Fibroblast of lung (primary cell): ENCODE results near the gene SLC30A7. TPM values are rescaled to one million over a fixed set of nuclear protein-coding genes. Genes with fewer than 3 reads are reported as not detected.

Experiments
- DNase-seq, 2 donors: peaks; one replicate each; pipeline versions ENCODE4 v3.0.0 to v3.0.0-alpha.2; 2010; ENCODE audit warnings: low read depth in 2 of 2
- H2AFZ ChIP-seq: 2 replicates; pipeline ENCODE4 v1.5.1; 2012; ENCODE audit warnings: low read length, control low read depth, inconsistent platforms
- H3K27ac ChIP-seq: 2 replicates; pipeline ENCODE4 v1.5.1; 2011; ENCODE audit warnings: low read length, control low read depth; ENCODE audit not compliant: insufficient read depth
- H3K27me3 ChIP-seq: 2 replicates; pipeline ENCODE4 v1.5.1; 2011; ENCODE audit warnings: mild to moderate bottlenecking, low read length; ENCODE audit not compliant: control insufficient read depth, insufficient read depth
- H3K36me3 ChIP-seq: 2 replicates; pipeline ENCODE4 v1.5.1; 2011; ENCODE audit warnings: low read length; ENCODE audit not compliant: control insufficient read depth, insufficient read depth
- H3K4me1 ChIP-seq: 2 replicates; pipeline ENCODE4 v1.5.1; 2011; ENCODE audit warnings: low read length; ENCODE audit not compliant: control insufficient read depth, insufficient read depth; ENCODE audit errors: extremely low read depth
- H3K4me2 ChIP-seq: 2 replicates; pipeline ENCODE4 v1.5.1; 2011; ENCODE audit warnings: low read length, control low read depth; ENCODE audit not compliant: insufficient read depth; ENCODE audit errors: extremely low read depth
- H3K4me3 ChIP-seq, 4 experiments: fragments of 200-600 bp in 1 of 4; sonication (generic) in 1 of 4; replicated peaks in 1 of 4; 2 replicates each; pipeline ENCODE4 v1.5.1; 2011 to 2016; ENCODE audit warnings: low read length in 4 of 4, low read depth in 3 of 4, mild to moderate bottlenecking in 3 of 4, control low read depth in 2 of 4, inconsistent platforms in 1 of 4, mixed read lengths in 1 of 4; ENCODE audit not compliant: insufficient read depth in 1 of 4; ENCODE audit errors: control extremely low read depth in 1 of 4
- H3K79me2 ChIP-seq: 2 replicates; pipeline ENCODE4 v1.5.1; 2012; ENCODE audit warnings: mild to moderate bottlenecking, low read length, inconsistent platforms; ENCODE audit not compliant: control insufficient read depth, insufficient read depth
- H3K9ac ChIP-seq: 2 replicates; pipeline ENCODE4 v1.5.1; 2011; ENCODE audit warnings: mild to moderate bottlenecking, low read length, control low read depth; ENCODE audit not compliant: insufficient read depth
- H3K9me3 ChIP-seq: 2 replicates; pipeline ENCODE4 v1.5.1; 2012; ENCODE audit warnings: low read depth, low read length; ENCODE audit not compliant: control insufficient read depth, insufficient read depth
- H4K20me1 ChIP-seq: 2 replicates; pipeline ENCODE4 v1.5.1; 2011; ENCODE audit warnings: low read length; ENCODE audit not compliant: control insufficient read depth, insufficient read depth; ENCODE audit errors: extremely low read depth
- EZH2 ChIP-seq: IDR thresholded peaks from 2 replicates; pipeline ENCODE4 v1.5.1; 2012; ENCODE audit warnings: low read length, control low read depth, mild to moderate bottlenecking; ENCODE audit errors: missing control alignments
- polyA plus RNA-seq, 2 donors: library from polyadenylated mRNA; depleted of rRNA in 1 of 2; stranded (reverse) in 1 of 2; unstranded in 1 of 2; fragments of >200 nt; gene quantifications; 2 replicates each; pipeline ENCODE4 v1.2.1, GENCODE V29; 2011 to 2012; ENCODE audit warnings: missing spikeins in 1 of 2
- total RNA-seq: library from RNA; depleted of rRNA; stranded (reverse); fragments of >200 nt; gene quantifications from 2 replicates; pipeline ENCODE4 v1.2.1, GENCODE V29; 2014
- TF ChIP-seq, protein P1 (sequence below), 2 donors: IDR thresholded peaks in 1 of 2; conservative IDR thresholded peaks in 1 of 2; 1 replicate in 1 of 2; 2 replicates in 1 of 2; pipeline ENCODE4 v1.5.1; 2011 to 2012; ENCODE audit warnings: low read length in 2 of 2, control low read depth in 1 of 2, inconsistent platforms in 1 of 2, low read depth in 1 of 2, mild to moderate bottlenecking in 1 of 2

The SLC30A7 gene
- total and polyA plus RNA-seq, 2 donors (not counting 1 experiment from before 2014, with no cell fraction given) = 23.1 to 37.4 TPM

DNA sequence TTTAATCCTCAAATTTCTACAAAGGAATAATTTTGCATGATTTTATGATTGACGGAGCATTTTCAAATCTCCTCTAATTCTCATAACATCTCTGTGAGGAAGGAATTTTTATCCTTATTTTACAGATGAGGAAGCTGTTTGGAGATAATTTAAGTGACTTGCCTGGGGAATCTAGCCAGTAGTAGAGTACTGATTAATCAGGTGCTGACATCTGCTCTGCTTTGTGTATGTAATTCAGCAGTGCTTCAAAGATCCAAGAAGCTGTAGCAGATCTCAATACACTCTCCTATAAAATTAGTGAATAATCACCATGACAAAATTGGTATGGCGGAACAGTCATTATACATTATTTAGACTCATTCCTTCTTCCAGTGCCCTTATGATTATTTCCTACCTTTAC lies 83.7 kb downstream of the SLC30A7 start:
- H3K4me2 ChIP-seq = no peak overlapping the region
- H3K9ac ChIP-seq = no peak overlapping the region
- no peak for TF ChIP-seq EZH2
- TF ChIP-seq, protein P1, sequence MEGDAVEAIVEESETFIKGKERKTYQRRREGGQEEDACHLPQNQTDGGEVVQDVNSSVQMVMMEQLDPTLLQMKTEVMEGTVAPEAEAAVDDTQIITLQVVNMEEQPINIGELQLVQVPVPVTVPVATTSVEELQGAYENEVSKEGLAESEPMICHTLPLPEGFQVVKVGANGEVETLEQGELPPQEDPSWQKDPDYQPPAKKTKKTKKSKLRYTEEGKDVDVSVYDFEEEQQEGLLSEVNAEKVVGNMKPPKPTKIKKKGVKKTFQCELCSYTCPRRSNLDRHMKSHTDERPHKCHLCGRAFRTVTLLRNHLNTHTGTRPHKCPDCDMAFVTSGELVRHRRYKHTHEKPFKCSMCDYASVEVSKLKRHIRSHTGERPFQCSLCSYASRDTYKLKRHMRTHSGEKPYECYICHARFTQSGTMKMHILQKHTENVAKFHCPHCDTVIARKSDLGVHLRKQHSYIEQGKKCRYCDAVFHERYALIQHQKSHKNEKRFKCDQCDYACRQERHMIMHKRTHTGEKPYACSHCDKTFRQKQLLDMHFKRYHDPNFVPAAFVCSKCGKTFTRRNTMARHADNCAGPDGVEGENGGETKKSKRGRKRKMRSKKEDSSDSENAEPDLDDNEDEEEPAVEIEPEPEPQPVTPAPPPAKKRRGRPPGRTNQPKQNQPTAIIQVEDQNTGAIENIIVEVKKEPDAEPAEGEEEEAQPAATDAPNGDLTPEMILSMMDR (conservative IDR thresholded peaks at IDR 0.05 in 1 of 2, IDR thresholded peaks at IDR 0.05 in 1 of 2; ENCODE audit: low read depth in 1 of 2, low read length in 2 of 2) = no peak
- H3K4me3 ChIP-seq = no peak overlapping the region
- H3K9me3 ChIP-seq = no peaks in the 10 kb centered on the region
- no peaks in the 10 kb centered on the region for H3K27me3 ChIP-seq
- H2AFZ ChIP-seq = no peak overlapping the region
- no peaks in the 10 kb centered on the region for H3K79me2 ChIP-seq
- H3K27ac ChIP-seq = no peak overlapping the region
- no peaks in the 10 kb centered on the region for H4K20me1 ChIP-seq
- peak in 1 of 2 donors; percentile 63 for DNase-seq
- no peaks in the 10 kb centered on the region for H3K4me1 ChIP-seq
- H3K36me3 ChIP-seq = no peaks in the 10 kb centered on the region

DNA sequence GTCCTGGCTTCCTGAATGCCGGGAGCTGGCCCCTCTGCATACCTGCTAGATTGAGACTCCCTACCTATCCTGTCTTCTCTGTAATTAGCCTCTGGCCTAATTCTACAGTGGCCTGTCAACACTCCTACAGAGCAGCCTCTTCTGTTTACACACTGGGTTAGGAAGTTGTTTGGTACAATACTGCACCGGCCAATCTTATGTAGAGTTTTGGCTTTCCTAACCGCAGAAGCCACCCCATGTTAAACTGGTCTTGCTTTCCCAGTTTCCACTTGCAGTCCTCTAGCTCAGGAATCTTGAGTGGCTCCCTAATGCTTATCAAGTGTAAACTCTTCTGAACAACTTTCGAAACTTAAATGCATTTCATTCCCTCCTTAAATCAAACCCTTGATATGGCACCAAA lies 86.9 kb downstream of the SLC30A7 start:
- H3K9ac ChIP-seq = no peak overlapping the region
- no peak overlapping the region for H2AFZ ChIP-seq
- no peaks in the 10 kb centered on the region for H3K36me3 ChIP-seq
- H3K4me1 ChIP-seq = peaks cover 1% of the 10 kb centered on the region
- TF ChIP-seq, protein P1 (conservative IDR thresholded peaks at IDR 0.05 in 1 of 2, IDR thresholded peaks at IDR 0.05 in 1 of 2; ENCODE audit: low read depth in 1 of 2, low read length in 2 of 2) = no peak
- TF ChIP-seq EZH2 = no peak
- DNase-seq = no peak
- no peaks in the 10 kb centered on the region for H3K9me3 ChIP-seq
- no peaks in the 10 kb centered on the region for H4K20me1 ChIP-seq
- no peaks in the 10 kb centered on the region for H3K27me3 ChIP-seq
- no peak overlapping the region for H3K27ac ChIP-seq
- no peak overlapping the region for H3K4me2 ChIP-seq
- H3K4me3 ChIP-seq = no peak overlapping the region
- no peaks in the 10 kb centered on the region for H3K79me2 ChIP-seq

DNA sequence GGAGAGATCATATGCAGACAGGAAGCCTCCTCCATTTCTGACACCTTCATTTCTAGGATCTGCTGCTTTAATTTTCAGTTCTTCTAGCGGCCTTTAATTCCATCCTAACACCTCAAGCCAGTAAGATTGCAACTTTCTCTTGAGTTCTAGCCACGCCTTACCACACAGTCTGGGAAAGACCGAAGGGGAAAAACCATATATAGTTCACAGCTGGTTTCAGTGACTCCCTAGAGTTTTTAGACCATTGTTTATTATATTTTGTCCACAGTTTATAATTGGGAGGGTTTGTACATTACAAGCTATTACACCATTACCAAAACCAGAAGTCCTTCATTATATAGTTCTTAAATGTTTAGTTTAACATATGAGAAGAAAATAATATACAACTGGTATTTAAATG lies 92.2 kb downstream of the SLC30A7 start:
- peak in 1 of 2 donors; percentile 95 for DNase-seq
- Histone ChIP-seq H3K27ac (no peak overlapping the region), H3K4me1 (peaks cover 9% of the 10 kb centered on the region)

More for the DNA sequence above, 92.2 kb downstream of the SLC30A7 start:
- TF ChIP-seq, protein P1 (conservative IDR thresholded peaks at IDR 0.05 in 1 of 2, IDR thresholded peaks at IDR 0.05 in 1 of 2; ENCODE audit: low read depth in 1 of 2, low read length in 2 of 2) = no peak
- no peak for TF ChIP-seq EZH2
- no peaks in the 10 kb centered on the region for H3K27me3 ChIP-seq
- H2AFZ ChIP-seq = no peak overlapping the region
- no peaks in the 10 kb centered on the region for H3K9me3 ChIP-seq
- no peaks in the 10 kb centered on the region for H3K79me2 ChIP-seq
- H3K4me3 ChIP-seq = no peak overlapping the region
- H3K9ac ChIP-seq = no peak overlapping the region
- no peaks in the 10 kb centered on the region for H3K36me3 ChIP-seq
- H4K20me1 ChIP-seq = no peaks in the 10 kb centered on the region
- H3K4me2 ChIP-seq = no peak overlapping the region
